ENCODE measurements around the gene VAC14.

DNA sequence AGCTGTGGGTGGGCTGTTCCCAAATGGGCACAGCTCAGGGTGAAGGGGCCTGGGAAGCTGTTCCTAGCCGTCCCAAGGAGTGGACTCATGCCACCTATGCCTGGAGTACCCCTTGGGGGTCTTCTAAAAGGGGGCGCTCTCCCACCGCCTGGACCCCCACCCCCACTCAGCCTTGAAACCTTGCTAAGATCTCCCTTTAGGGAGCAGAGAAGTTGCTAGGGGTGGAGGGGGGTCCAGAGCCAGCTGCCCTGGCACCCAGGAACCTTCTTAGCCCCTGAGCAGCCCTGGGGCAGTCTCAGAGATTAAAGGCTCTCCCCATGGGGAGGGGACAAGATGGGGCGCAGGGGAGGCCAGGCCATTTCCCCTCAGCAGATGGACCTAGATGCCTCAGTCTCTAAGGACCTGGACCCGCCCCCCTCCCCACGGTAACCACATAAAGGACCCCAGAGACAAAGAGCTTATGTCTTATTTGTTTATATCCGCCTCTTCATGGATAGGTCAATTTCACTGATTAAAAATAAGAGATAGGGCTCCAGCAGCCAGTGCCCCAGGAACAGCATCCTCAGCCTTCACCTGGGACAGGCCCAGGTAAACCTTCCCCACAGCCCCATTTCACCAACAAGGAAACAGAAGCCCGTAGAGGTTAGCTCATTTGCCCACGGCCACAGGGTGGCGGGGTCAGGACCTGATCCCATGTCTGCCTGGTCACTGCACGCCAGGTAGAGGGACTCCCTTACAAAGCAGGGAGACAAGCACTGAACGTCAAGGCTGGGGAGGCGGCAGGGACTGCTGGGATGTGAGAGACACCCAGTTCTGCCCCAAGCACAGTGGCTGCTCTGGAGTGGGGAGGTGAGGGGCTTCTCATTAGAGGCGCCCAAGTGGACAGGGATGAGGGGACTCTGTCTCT lies 118.5 kb downstream of the VAC14 start:
- no peak for TF ChIP-seq BHLHE40 (IDR thresholded peaks at IDR 0.05; ENCODE audit: borderline replicate concordance)
- no peak for TF ChIP-seq FOXM1 (IDR thresholded peaks at IDR 0.05; ENCODE audit: borderline replicate concordance)
- no peak for TF ChIP-seq SP1 (IDR thresholded peaks at IDR 0.05)
- TF ChIP-seq CTBP1 (IDR thresholded peaks at IDR 0.05; ENCODE audit: borderline replicate concordance) = no peak
- no peak for TF ChIP-seq FOXA1 (IDR thresholded peaks at IDR 0.05)
